Endothelial cell of umbilical vein (primary cell): ENCODE measurements around the gene HTR3B. TPM values are rescaled to one million over a fixed set of nuclear protein-coding genes. Genes with fewer than 3 reads are reported as not detected.

Source experiments
- BruUV-seq: library from RNA; stranded (reverse); fragments of 400-500 nt; replicated peaks from 2 replicates; lab custom pipeline; 2021; lab: Mats Ljungman, UMichigan
- CTCF ChIA-PET: fragments of 300-600, 350-600 bp; sonication (Branson Sonifier 250); formaldehyde crosslinking; loops from one replicate; lab custom pipeline; 2021; ENCODE audit warnings: antibody characterized with exemption, inconsistent platforms; lab: Charles Lee
- POLR2A ChIA-PET: fragments of 300-600, 350-600 bp; sonication (Branson Sonifier 250); formaldehyde crosslinking; loops from one replicate; lab custom pipeline; 2021; ENCODE audit warnings: antibody characterized with exemption, inconsistent platforms; lab: Charles Lee
- DNase-seq: peaks from one replicate; pipeline ENCODE4 v3.0.0-alpha.2; 2011; ENCODE audit warnings: low read depth, low spot score
- FAIRE-seq: peaks from 2 replicates; lab custom pipeline; 2011; peaks lifted over from hg19 to GRCh38; lab: Jason Lieb, UNC
- H2AFZ ChIP-seq: 2 replicates; pipeline ENCODE4 v1.6.0; 2012; ENCODE audit warnings: low read depth, low read length, control low read depth, inconsistent platforms
- H3K27ac ChIP-seq: 2 replicates; pipeline ENCODE4 v1.5.1; 2011; ENCODE audit warnings: low read depth, mild to moderate bottlenecking, control low read depth, low read length, moderate library complexity; ENCODE audit not compliant: insufficient read depth
- H3K27me3 ChIP-seq, 2 experiments: 2 replicates each; pipeline versions ENCODE4 v1.6.0 to v1.6.1; 2011; ENCODE audit warnings: low read length in 2 of 2, mixed read lengths in 1 of 2; ENCODE audit not compliant: control insufficient read depth in 2 of 2, insufficient read depth in 2 of 2
- H3K36me3 ChIP-seq, 2 experiments: 2 replicates in 1 of 2; 3 replicates in 1 of 2; pipeline ENCODE4 v1.5.1; 2011; ENCODE audit warnings: low read length in 2 of 2, mild to moderate bottlenecking in 1 of 2, moderate library complexity in 1 of 2; ENCODE audit not compliant: control insufficient read depth in 2 of 2, insufficient read depth in 2 of 2; ENCODE audit errors: extremely low read depth in 1 of 2
- H3K4me1 ChIP-seq: 3 replicates; pipeline ENCODE4 v1.5.1; 2011; ENCODE audit warnings: mild to moderate bottlenecking, low read length; ENCODE audit not compliant: control insufficient read depth, insufficient read depth; ENCODE audit errors: extremely low read depth
- H3K4me2 ChIP-seq: 2 replicates; pipeline ENCODE4 v1.6.1; 2011; ENCODE audit warnings: low read length, control low read depth, mixed read lengths; ENCODE audit not compliant: insufficient read depth
- H3K4me3 ChIP-seq, 3 experiments: fragments of 200-600 bp in 1 of 3; sonication (generic), shearing (Covaris generic) in 1 of 3; replicated peaks in 1 of 3; 2 replicates each; pipeline ENCODE4 v1.5.1; 2011 to 2016; ENCODE audit warnings: control low read depth in 3 of 3, low read length in 3 of 3, mild to moderate bottlenecking in 2 of 3, inconsistent platforms in 1 of 3, low read depth in 1 of 3, moderate library complexity in 1 of 3; ENCODE audit not compliant: insufficient read depth in 1 of 3
- H3K79me2 ChIP-seq: 2 replicates; pipeline ENCODE4 v1.6.0; 2012; ENCODE audit warnings: low read length, inconsistent platforms; ENCODE audit not compliant: control insufficient read depth, insufficient read depth
- H3K9ac ChIP-seq: replicated peaks from 2 replicates; pipeline ENCODE3; 2011; ENCODE audit warnings: low read length, control low read depth; ENCODE audit not compliant: insufficient read depth; ENCODE audit errors: extremely low read depth
- H3K9me1 ChIP-seq: replicated peaks from 3 replicates; pipeline ENCODE4 v1.6.0; 2011; ENCODE audit warnings: mild to moderate bottlenecking, low read length; ENCODE audit not compliant: control insufficient read depth, insufficient read depth; ENCODE audit errors: extremely low read depth
- H3K9me3 ChIP-seq: replicated peaks from 2 replicates; pipeline ENCODE4 v1.5.1; 2012; ENCODE audit warnings: low read length, inconsistent platforms; ENCODE audit not compliant: control insufficient read depth, insufficient read depth
- H4K20me1 ChIP-seq: replicated peaks from 2 replicates; pipeline ENCODE3; 2011; ENCODE audit warnings: mild to moderate bottlenecking, low read length; ENCODE audit not compliant: control insufficient read depth, insufficient read depth; ENCODE audit errors: extremely low read depth
- EZH2 ChIP-seq: IDR thresholded peaks from 2 replicates; pipeline ENCODE4 v1.6.1; 2012; ENCODE audit warnings: borderline replicate concordance, low read depth, mild to moderate bottlenecking, moderate library complexity, low read length, inconsistent platforms; ENCODE audit not compliant: severe bottlenecking
- FOS ChIP-seq: IDR thresholded peaks from 2 replicates; pipeline ENCODE4 v1.6.1; 2011; ENCODE audit warnings: mild to moderate bottlenecking, low read length, moderate library complexity, borderline replicate concordance; ENCODE audit not compliant: insufficient read depth
- GATA2 ChIP-seq: IDR thresholded peaks from 2 replicates; pipeline ENCODE4 v1.7.0; 2011; ENCODE audit warnings: low read depth, mild to moderate bottlenecking, moderate library complexity, mixed read lengths, low read length; ENCODE audit not compliant: insufficient read length, insufficient read depth
- JUN ChIP-seq: IDR thresholded peaks from 2 replicates; pipeline ENCODE4 v1.6.1; 2011; ENCODE audit warnings: borderline replicate concordance, low read depth; ENCODE audit not compliant: insufficient read length, insufficient read depth
- MYC ChIP-seq: IDR thresholded peaks from one replicate; pipeline ENCODE4 v1.6.1; 2011; ENCODE audit warnings: mild to moderate bottlenecking, low read depth, low read length
- POLR2A ChIP-seq: IDR thresholded peaks from 2 replicates; pipeline ENCODE4 v1.6.1; 2012; ENCODE audit warnings: low read depth, mild to moderate bottlenecking, control low read depth, low read length
- POLR2AphosphoS5 ChIP-seq: IDR thresholded peaks from 2 replicates; pipeline ENCODE4 v1.6.1; 2012; ENCODE audit warnings: low read depth, mild to moderate bottlenecking, control low read depth, low read length, moderate library complexity; ENCODE audit not compliant: insufficient read depth
- dilution Hi-C: fragments of 300-500 bp; cut with MboI; formaldehyde crosslinking; loops from one replicate; pipeline ENCODE4 v1.15.0; 2019; ENCODE audit warnings: low sequenced_read_pairs; ENCODE audit not compliant: extremely low pct_ligation_motif_present
- intact Hi-C: fragments of 100-400 bp; cut with micrococcal nuclease; formaldehyde crosslinking; loops from one replicate; pipeline ENCODE4 v1.10.0; 2022
- polyA plus RNA-seq, 4 experiments: library from polyadenylated mRNA; depleted of rRNA in 3 of 4; stranded (reverse) in 3 of 4; unstranded in 1 of 4; fragments of >200 nt; gene quantifications; 2 replicates each; pipeline versions ENCODE4 v1.2.1 to v1.2.3, GENCODE V29; 2011 to 2012; ENCODE audit warnings: missing spikeins in 1 of 4
- total RNA-seq: library from RNA; stranded (reverse); gene quantifications from 2 replicates; pipeline ENCODE4 v1.2.3, GENCODE V29; 2021
- TF ChIP-seq, protein P1 (sequence below), 2 donors: IDR thresholded peaks; 1 replicate in 1 of 2; 2 replicates in 1 of 2; pipeline ENCODE4 v1.5.1; 2011; ENCODE audit warnings: low read length in 2 of 2, mild to moderate bottlenecking in 2 of 2, moderate library complexity in 2 of 2, control low read depth in 1 of 2, inconsistent platforms in 1 of 2, low read depth in 1 of 2; ENCODE audit not compliant: insufficient read depth in 1 of 2; ENCODE audit errors: extremely low read depth in 1 of 2
- TF ChIP-seq, protein P2 (sequence below): IDR thresholded peaks from 2 replicates; pipeline ENCODE4 v1.6.1; 2011; ENCODE audit not compliant: insufficient read depth, insufficient read length

HTR3B gene
- total and polyA plus RNA-seq, 2 donors (not counting 3 experiments of a cell fraction or from before 2014, with no cell fraction given): not detected

DNA sequence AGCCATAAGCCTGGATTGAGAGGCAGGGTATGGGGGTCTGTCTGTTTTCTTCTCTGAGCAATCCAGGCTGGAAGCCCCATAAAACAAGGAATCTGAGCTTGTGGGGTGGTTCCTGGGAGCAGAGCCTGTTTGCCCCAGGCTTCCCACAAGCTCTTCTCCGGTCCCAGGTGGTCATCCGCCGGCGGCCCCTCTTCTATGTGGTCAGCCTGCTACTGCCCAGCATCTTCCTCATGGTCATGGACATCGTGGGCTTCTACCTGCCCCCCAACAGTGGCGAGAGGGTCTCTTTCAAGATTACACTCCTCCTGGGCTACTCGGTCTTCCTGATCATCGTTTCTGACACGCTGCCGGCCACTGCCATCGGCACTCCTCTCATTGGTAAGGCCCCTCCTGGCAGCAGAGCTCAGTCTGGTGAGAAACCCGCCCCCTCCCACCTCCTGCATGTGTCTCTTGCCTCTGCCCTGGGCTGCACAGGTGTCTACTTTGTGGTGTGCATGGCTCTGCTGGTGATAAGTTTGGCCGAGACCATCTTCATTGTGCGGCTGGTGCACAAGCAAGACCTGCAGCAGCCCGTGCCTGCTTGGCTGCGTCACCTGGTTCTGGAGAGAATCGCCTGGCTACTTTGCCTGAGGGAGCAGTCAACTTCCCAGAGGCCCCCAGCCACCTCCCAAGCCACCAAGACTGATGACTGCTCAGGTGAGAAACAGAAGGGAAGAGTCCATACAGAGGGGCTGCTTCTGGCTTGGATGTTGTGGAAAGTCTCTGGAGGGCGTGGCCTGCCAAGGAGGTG lies 82.0 kb downstream of the HTR3B start:
- Histone ChIP-seq H4K20me1 (no peaks in the 10 kb centered on the region), H3K4me1 (no peaks in the 10 kb centered on the region), H3K79me2 (no peaks in the 10 kb centered on the region), H2AFZ (no peak overlapping the region), H3K27me3 (no peaks in the 10 kb centered on the region), H3K4me2 (no peak overlapping the region), H3K4me3 (no peak overlapping the region), H3K9me3 (no peaks in the 10 kb centered on the region), H3K9me1 (no peaks in the 10 kb centered on the region), H3K9ac (no peak overlapping the region), H3K36me3 (no peaks in the 10 kb centered on the region), H3K27ac (no peak overlapping the region)
- FAIRE-seq: no peak
- TF ChIP-seq JUN (no peak), FOS (no peak), EZH2 (no peak), GATA2 (no peak), POLR2AphosphoS5 (no peak), MYC (no peak), POLR2A (no peak)
- TF ChIP-seq, protein P1, sequence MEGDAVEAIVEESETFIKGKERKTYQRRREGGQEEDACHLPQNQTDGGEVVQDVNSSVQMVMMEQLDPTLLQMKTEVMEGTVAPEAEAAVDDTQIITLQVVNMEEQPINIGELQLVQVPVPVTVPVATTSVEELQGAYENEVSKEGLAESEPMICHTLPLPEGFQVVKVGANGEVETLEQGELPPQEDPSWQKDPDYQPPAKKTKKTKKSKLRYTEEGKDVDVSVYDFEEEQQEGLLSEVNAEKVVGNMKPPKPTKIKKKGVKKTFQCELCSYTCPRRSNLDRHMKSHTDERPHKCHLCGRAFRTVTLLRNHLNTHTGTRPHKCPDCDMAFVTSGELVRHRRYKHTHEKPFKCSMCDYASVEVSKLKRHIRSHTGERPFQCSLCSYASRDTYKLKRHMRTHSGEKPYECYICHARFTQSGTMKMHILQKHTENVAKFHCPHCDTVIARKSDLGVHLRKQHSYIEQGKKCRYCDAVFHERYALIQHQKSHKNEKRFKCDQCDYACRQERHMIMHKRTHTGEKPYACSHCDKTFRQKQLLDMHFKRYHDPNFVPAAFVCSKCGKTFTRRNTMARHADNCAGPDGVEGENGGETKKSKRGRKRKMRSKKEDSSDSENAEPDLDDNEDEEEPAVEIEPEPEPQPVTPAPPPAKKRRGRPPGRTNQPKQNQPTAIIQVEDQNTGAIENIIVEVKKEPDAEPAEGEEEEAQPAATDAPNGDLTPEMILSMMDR (IDR thresholded peaks at IDR 0.05; ENCODE audit: extremely low read depth in 1 of 2, insufficient read depth in 1 of 2, low read depth in 1 of 2, low read length in 2 of 2): no peak
- TF ChIP-seq, protein P2, sequence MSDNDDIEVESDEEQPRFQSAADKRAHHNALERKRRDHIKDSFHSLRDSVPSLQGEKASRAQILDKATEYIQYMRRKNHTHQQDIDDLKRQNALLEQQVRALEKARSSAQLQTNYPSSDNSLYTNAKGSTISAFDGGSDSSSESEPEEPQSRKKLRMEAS: no peak
- CTCF ChIA-PET: interaction anchor here (19.6 kb wide), 1 partner anchor 275 kb away, joined by 539 read pairs; no protein-coding TSS in a partner anchor
- no TSS peak for BruUV-seq
- dilution Hi-C loops: no loop called here
- intact Hi-C loops: no loop called here
- POLR2A ChIA-PET: no interaction called here
- DNase-seq: no peak
